ENCODE data around the gene NTRK3.

- no peak for TF ChIP-seq CTCF (conservative IDR thresholded peaks at IDR 0.05 in 1 of 2, IDR thresholded peaks at IDR 0.05 in 1 of 2; ENCODE audit: extremely low read depth in 1 of 2, insufficient read depth in 1 of 2, low read depth in 1 of 2, low read length in 2 of 2)
- TF ChIP-seq EZH2 (IDR thresholded peaks at IDR 0.05; ENCODE audit: borderline replicate concordance, low read length) = no peak
Measured at GRCh38 chr15:88133795-88134194, 122.7 kb downstream of the NTRK3 start.
